PC-9 (cell line): ENCODE measurements around the gene C1orf56. TPM values are rescaled to one million over a fixed set of nuclear protein-coding genes. Genes with fewer than 3 reads are reported as not detected.

ENCODE experiments used
- BruUV-seq: library from RNA; stranded (reverse); fragments of 400-500 nt; replicated peaks from 2 replicates; lab custom pipeline; 2021; lab: Mats Ljungman, UMichigan
- CTCF ChIA-PET: fragments of 300-600 bp; sonication (Branson Sonifier 250); formaldehyde crosslinking; loops from one replicate; lab custom pipeline; 2022; ENCODE audit warnings: antibody characterized with exemption; lab: Charles Lee
- POLR2A ChIA-PET: fragments of 300-600 bp; sonication (Branson Sonifier 250); formaldehyde crosslinking; loops from one replicate; lab custom pipeline; 2022; ENCODE audit warnings: antibody characterized with exemption; ENCODE audit not compliant: unreplicated experiment; lab: Charles Lee
- DNase-seq, 2 experiments: peaks; one replicate each; pipeline versions ENCODE4 v3.0.0 to v3.0.0-alpha.2; 2015 to 2022; ENCODE audit warnings: mixed read lengths in 1 of 2
- H2AFZ ChIP-seq: fragments of 200-600 bp; sonication (generic); 2 replicates; pipeline ENCODE4 v1.8.1; 2017; ENCODE audit warnings: antibody characterized with exemption
- H3F3A ChIP-seq: fragments of 200-600 bp; sonication (generic); 2 replicates; pipeline ENCODE4 v1.8.1; 2017; ENCODE audit warnings: antibody characterized with exemption, mild to moderate bottlenecking, low read depth; ENCODE audit not compliant: insufficient read depth
- H3K27ac ChIP-seq: fragments of 200-600 bp; sonication (generic); 2 replicates; pipeline ENCODE4 v1.6.1; 2016; ENCODE audit warnings: mixed run types
- H3K27me3 ChIP-seq: fragments of 200-600 bp; sonication (generic); 2 replicates; pipeline ENCODE4 v1.6.1; 2016; ENCODE audit warnings: low read depth, mixed run types; ENCODE audit not compliant: insufficient read depth
- H3K36me3 ChIP-seq: fragments of 200-600 bp; sonication (generic); 2 replicates; pipeline ENCODE4 v1.6.1; 2016; ENCODE audit warnings: low read depth, mixed run types
- H3K4me1 ChIP-seq: fragments of 200-600 bp; sonication (generic); replicated peaks from 2 replicates; pipeline ENCODE4 v1.6.1; 2016; ENCODE audit warnings: mixed run types; ENCODE audit not compliant: insufficient read depth
- H3K4me2 ChIP-seq: fragments of 200-600 bp; sonication (generic); 2 replicates; pipeline ENCODE4 v1.6.1; 2017; ENCODE audit warnings: mixed run types
- H3K4me3 ChIP-seq: fragments of 200-600 bp; sonication (generic); 2 replicates; pipeline ENCODE4 v1.6.1; 2016; ENCODE audit warnings: mixed run types
- H3K79me2 ChIP-seq: fragments of 200-600 bp; sonication (generic); 2 replicates; pipeline ENCODE4 v1.6.1; 2017; ENCODE audit warnings: low read depth, mixed run types
- H3K9me2 ChIP-seq: fragments of 200-600 bp; sonication (generic); 2 replicates; pipeline ENCODE4 v1.8.1; 2017; ENCODE audit warnings: mild to moderate bottlenecking; ENCODE audit not compliant: insufficient read depth
- H3K9me3 ChIP-seq: fragments of 200-600 bp; sonication (generic); 2 replicates; pipeline ENCODE4 v1.8.1; 2016; ENCODE audit warnings: low read depth; ENCODE audit not compliant: insufficient read depth
- H4K20me1 ChIP-seq: fragments of 200-600 bp; sonication (generic); 2 replicates; pipeline ENCODE4 v1.8.1; 2017; ENCODE audit not compliant: insufficient read depth
- CTCF ChIP-seq: fragments of 200-600 bp; sonication (generic); conservative IDR thresholded peaks from 2 replicates; pipeline ENCODE4 v1.6.1; 2017; ENCODE audit warnings: mixed run types, antibody characterized with exemption, mild to moderate bottlenecking, moderate library complexity
- EZH2 ChIP-seq: fragments of 200-600 bp; sonication (generic); IDR thresholded peaks from 2 replicates; pipeline ENCODE4 v1.8.0; 2017; ENCODE audit warnings: antibody characterized with exemption, low read depth
- intact Hi-C: fragments of 100-400 bp; cut with micrococcal nuclease; formaldehyde crosslinking; loops from one replicate; pipeline ENCODE4 v1.10.0; 2022; ENCODE audit not compliant: unreplicated experiment
- total RNA-seq: library from RNA; stranded (reverse); gene quantifications from 2 replicates; pipeline ENCODE4 v1.2.3, GENCODE V29; 2021

The C1orf56 gene
- total RNA-seq, 1 experiment from 2014 or later: 1.8 TPM

- Histone ChIP-seq H3K4me1 (peaks cover 3% of the 10 kb centered on the region; the same call in 1 of the 2 replicates), H3K4me3 (no peak overlapping the region), H3K79me2 (no peaks in the 10 kb centered on the region), H3K27ac (no peak overlapping the region), H3K9me3 (no peaks in the 10 kb centered on the region), H3K36me3 (no peaks in the 10 kb centered on the region), H3K9me2 (no peaks in the 10 kb centered on the region), H2AFZ (no peak overlapping the region), H3F3A (peaks cover 8% of the 10 kb centered on the region; the same call in 1 of the 2 replicates), H3K4me2 (no peak overlapping the region), H3K27me3 (no peaks in the 10 kb centered on the region), H4K20me1 (no peaks in the 10 kb centered on the region)
- DNase-seq: no peak
- no TSS peak for BruUV-seq
- intact Hi-C loops: no loop called here
- TF ChIP-seq CTCF: no peak
- TF ChIP-seq EZH2: no peak
- ChIA-PET CTCF (interaction anchor here (0.6 to 0.7 kb wide), 2 partner anchors 12 to 43 kb away, joined by 4 to 6 read pairs; no protein-coding TSS in a partner anchor), POLR2A (no interaction called here)
Observed at GRCh38 chr1:151098126-151098525, 50.6 kb downstream of the C1orf56 start.

Other genes with a start within 250 kb of the C1orf56 start
- gene CTSK, start 239.5 kb upstream of the C1orf56 start, total RNA-seq: 4.7 and 4.9 TPM in 2 replicates
- gene ARNT, start 171.2 kb upstream of the C1orf56 start, total RNA-seq: 30.3 and 35.1 TPM in 2 replicates
- gene CTXND2, start 160.6 kb upstream of the C1orf56 start, total RNA-seq: not detected in 2 replicates
- gene SETDB1, start 121.4 kb upstream of the C1orf56 start, total RNA-seq: 45.6 and 51.1 TPM in 2 replicates
- gene CERS2, start 72.9 kb upstream of the C1orf56 start, total RNA-seq: 113 TPM in 2 replicates
- 10.6 and 12.9 TPM in 2 replicates for gene ANXA9, start 65.5 kb upstream of the C1orf56 start, total RNA-seq
- 15.6 and 17.6 TPM in 2 replicates for gene MINDY1, start 40.8 kb upstream of the C1orf56 start, total RNA-seq
- gene PRUNE1, start 39.3 kb upstream of the C1orf56 start, total RNA-seq: 26.6 and 30.7 TPM in 2 replicates
- gene BNIPL, start 11.2 kb upstream of the C1orf56 start, total RNA-seq: 3.0 and 3.6 TPM in 2 replicates
- gene CDC42SE1, start 11.9 kb downstream of the C1orf56 start, total RNA-seq: 59.4 and 62.8 TPM in 2 replicates
- 15.0 and 23.3 TPM in 2 replicates for gene MLLT11, start 12.6 kb downstream of the C1orf56 start, total RNA-seq
- gene GABPB2, start 23.0 kb downstream of the C1orf56 start, total RNA-seq: 6.4 and 6.6 TPM in 2 replicates
- 5.6 and 6.1 TPM in 2 replicates for gene SEMA6C, start 98.9 kb downstream of the C1orf56 start, total RNA-seq
- not detected in 2 replicates for gene TNFAIP8L2, start 108.9 kb downstream of the C1orf56 start, total RNA-seq
- 7.6 and 12.8 TPM in 2 replicates for gene LYSMD1, start 118.2 kb downstream of the C1orf56 start, total RNA-seq
- 42.5 and 47.7 TPM in 2 replicates for gene SCNM1, start 118.4 kb downstream of the C1orf56 start, total RNA-seq
- gene TMOD4, start 128.2 kb downstream of the C1orf56 start, total RNA-seq: 1.2 TPM in 1 of 2 replicates, not detected in the other
- gene VPS72, start 142.4 kb downstream of the C1orf56 start, total RNA-seq: 63.9 and 72.5 TPM in 2 replicates
- 69.7 and 76.4 TPM in 2 replicates for gene PIP5K1A, start 150.8 kb downstream of the C1orf56 start, total RNA-seq
- gene PSMD4, start 207.0 kb downstream of the C1orf56 start, total RNA-seq: 230 and 255 TPM in 2 replicates
- 26.6 and 28.7 TPM in 2 replicates for gene ZNF687, start 234.5 kb downstream of the C1orf56 start, total RNA-seq